Duodenal mucosa (tissue), 2 donors: ENCODE measurements around the gene DPH7.
"Not testable (repeated sequence)": the region's sequence is repeated elsewhere in the genome, so short reads cannot be mapped to it uniquely, and the experiment has no call there.

Experiments used
- H3K27ac ChIP-seq: one replicate; pipeline ENCODE4 v1.7.0; 2013; ENCODE audit warnings: low read depth, low read length
- H3K27me3 ChIP-seq, 2 donors: one replicate each; pipeline ENCODE4 v1.7.0; 2013; ENCODE audit warnings: low read length in 2 of 2, control low read depth in 1 of 2; ENCODE audit not compliant: insufficient read depth in 2 of 2, control insufficient read depth in 1 of 2
- H3K36me3 ChIP-seq, 2 donors: one replicate each; pipeline ENCODE4 v1.7.0; 2013; ENCODE audit warnings: low read length in 2 of 2, control low read depth in 1 of 2; ENCODE audit not compliant: insufficient read depth in 2 of 2, control insufficient read depth in 1 of 2
- H3K4me1 ChIP-seq, 2 donors: one replicate each; pipeline ENCODE4 v1.7.0; 2013; ENCODE audit warnings: low read length in 2 of 2, control low read depth in 1 of 2; ENCODE audit not compliant: insufficient read depth in 2 of 2, control insufficient read depth in 1 of 2
- H3K4me3 ChIP-seq, 2 donors: one replicate each; pipeline ENCODE4 v1.7.0; 2013; ENCODE audit warnings: low read length in 2 of 2, low read depth in 1 of 2
- H3K9ac ChIP-seq, 2 donors: one replicate each; pipeline ENCODE4 v1.7.0; 2013; ENCODE audit warnings: low read length in 2 of 2, low read depth in 1 of 2
- H3K9me3 ChIP-seq, 2 donors: one replicate each; pipeline ENCODE4 v1.7.0; 2013; ENCODE audit warnings: low read length in 2 of 2, control low read depth in 1 of 2; ENCODE audit not compliant: control insufficient read depth in 1 of 2

DPH7 gene

GRCh38 chr9:137578518-137579258 is at the start of gene DPH7:
DPH7 (minus strand) TSS chr9:137578925; CDS start chr9:137578777, 148 bp downstream.
- Histone ChIP-seq H3K4me3 (peak within 1 kb of the TSS; percentile 83 to 89), H3K9me3 (no peaks in the 10 kb centered on the region), H3K9ac (peak within 1 kb of the TSS; percentile 78 to 80), H3K36me3 (peaks cover 18 to 49% of the 10 kb centered on the region in 2 donors), H3K27ac (peak within 1 kb of the TSS; percentile 50), H3K4me1 (peaks cover 20 to 30% of the 10 kb centered on the region in 2 donors), H3K27me3 (no peaks in the 10 kb centered on the region)

- H3K27me3 ChIP-seq, H3K27ac ChIP-seq, H3K36me3 ChIP-seq, H3K4me3 ChIP-seq, H3K9ac ChIP-seq, H3K9me3 ChIP-seq: not testable (repeated sequence)
- H3K4me1 ChIP-seq, result peaks cover 12 to 17% of the 10 kb centered on the region in 2 donors
Observed at GRCh38 chr9:137627406-137627805, 48.7 kb upstream of the DPH7 start.

GRCh38 chr9:137626464-137626863 is 47.7 kb upstream of the DPH7 start:
- Histone ChIP-seq H3K36me3 (no peaks in the 10 kb centered on the region), H3K4me1 (peaks cover 14% of the 10 kb centered on the region in 2 donors), H3K9me3 (no peaks in the 10 kb centered on the region), H3K9ac (no peak overlapping the region), H3K27me3 (no peaks in the 10 kb centered on the region), H3K4me3 (no peak overlapping the region), H3K27ac (no peak overlapping the region)

GRCh38 chr9:137622211-137622610 is 43.5 kb upstream of the DPH7 start:
- H3K9ac ChIP-seq, H3K27me3 ChIP-seq, H3K9me3 ChIP-seq, H3K27ac ChIP-seq, H3K36me3 ChIP-seq, H3K4me3 ChIP-seq: not testable (repeated sequence)
- peaks cover 26 to 31% of the 10 kb centered on the region in 2 donors for H3K4me1 ChIP-seq

GRCh38 chr9:137621131-137621757 is 42.5 kb upstream of the DPH7 start:
- no peak overlapping the region for H3K27ac ChIP-seq
- no peaks in the 10 kb centered on the region for H3K9me3 ChIP-seq
- H3K9ac ChIP-seq, result peak overlapping the region in 1 of 2 donors; percentile 27
- peak overlapping the region; percentile 9 to 16 for H3K4me3 ChIP-seq
- H3K4me1 ChIP-seq, result peaks cover 30 to 31% of the 10 kb centered on the region in 2 donors
- no peaks in the 10 kb centered on the region for H3K27me3 ChIP-seq
- peaks cover 5 to 7% of the 10 kb centered on the region in 2 donors for H3K36me3 ChIP-seq

GRCh38 chr9:137620581-137620980 is 41.9 kb upstream of the DPH7 start:
- H3K27ac ChIP-seq, result no peak overlapping the region

GRCh38 chr9:137620048-137620405 is 41.3 kb upstream of the DPH7 start:
- H3K9ac ChIP-seq, result peak overlapping the region; percentile 74 to 98
- H3K9me3 ChIP-seq, result no peaks in the 10 kb centered on the region
- no peak overlapping the region for H3K27ac ChIP-seq
- no peaks in the 10 kb centered on the region for H3K27me3 ChIP-seq
- peaks cover 30 to 31% of the 10 kb centered on the region in 2 donors for H3K4me1 ChIP-seq
- H3K4me3 ChIP-seq, result peak overlapping the region; percentile 77 to 84
- H3K36me3 ChIP-seq, result peaks cover 5 to 16% of the 10 kb centered on the region in 2 donors

More at GRCh38 chr9:137620581-137620980, 41.9 kb upstream of the DPH7 start:
- peak overlapping the region; percentile 9 to 16 for H3K4me3 ChIP-seq
- no peaks in the 10 kb centered on the region for H3K9me3 ChIP-seq
- H3K27me3 ChIP-seq, result no peaks in the 10 kb centered on the region
- H3K9ac ChIP-seq, result peak overlapping the region in 1 of 2 donors; percentile 27
- H3K4me1 ChIP-seq, result peaks cover 30 to 31% of the 10 kb centered on the region in 2 donors
- H3K36me3 ChIP-seq, result peaks cover 5 to 11% of the 10 kb centered on the region in 2 donors

- Histone ChIP-seq H3K4me1 (peaks cover 30 to 31% of the 10 kb centered on the region in 2 donors), H3K36me3 (peaks cover 5 to 22% of the 10 kb centered on the region in 2 donors), H3K9ac (peak overlapping the region; percentile 74 to 98), H3K9me3 (no peaks in the 10 kb centered on the region), H3K27ac (peak overlapping the region; percentile 52), H3K4me3 (peak overlapping the region; percentile 77 to 84), H3K27me3 (no peaks in the 10 kb centered on the region)
Observed at GRCh38 chr9:137619240-137620047, 40.7 kb upstream of the DPH7 start.

GRCh38 chr9:137618105-137619067 is 39.7 kb upstream of the DPH7 start, which contains the start of gene EHMT1:
EHMT1 (plus strand) TSS chr9:137619005; CDS start chr9:137619029, 24 bp downstream.
- H3K9ac ChIP-seq, result peak within 1 kb of the TSS; percentile 83 to 98
- peaks cover 8 to 32% of the 10 kb centered on the region in 2 donors for H3K36me3 ChIP-seq
- H3K4me3 ChIP-seq, result peak within 1 kb of the TSS; percentile 77 to 93
- no peaks in the 10 kb centered on the region for H3K27me3 ChIP-seq
- peaks cover 30 to 33% of the 10 kb centered on the region in 2 donors for H3K4me1 ChIP-seq
- no peaks in the 10 kb centered on the region for H3K9me3 ChIP-seq
- peak within 1 kb of the TSS; percentile 85 for H3K27ac ChIP-seq
